ENCODE results near the gene MARCHF11.

GRCh38 chr5:16149621-16150020, 30.0 kb downstream of the MARCHF11 start:
- no peak for TF ChIP-seq YY1 (IDR thresholded peaks at IDR 0.05; ENCODE audit: insufficient read depth, insufficient read length)
- TF ChIP-seq ZNF274 (IDR thresholded peaks at IDR 0.05; ENCODE audit: low read depth, low read length): no peak
- TF ChIP-seq SUZ12 (IDR thresholded peaks at IDR 0.05; ENCODE audit: extremely low read depth, insufficient read depth, insufficient read length): no peak
